Measurements from ENCODE around the gene DMTF1. TPM values are rescaled to one million over a fixed set of nuclear protein-coding genes. Genes with fewer than 3 reads are reported as not detected.
A peak's percentile ranks its signal among the peaks of the same experiment; 100 is the strongest.

Gene DMTF1
- total RNA-seq, 2 donors from 2014 or later: 25.7 to 26.9 TPM

- Histone ChIP-seq H3K36me3 (no peaks in the 10 kb centered on the region), H3K27me3 (no peaks in the 10 kb centered on the region), H3K4me3 (no peak overlapping the region), H3K27ac (no peak overlapping the region), H3K9me3 (no peaks in the 10 kb centered on the region), H3K4me1 (peaks cover 0 to 7% of the 10 kb centered on the region in 2 donors)
- DNase-seq (ENCODE audit: low spot score): no peak
- TF ChIP-seq, protein P1, sequence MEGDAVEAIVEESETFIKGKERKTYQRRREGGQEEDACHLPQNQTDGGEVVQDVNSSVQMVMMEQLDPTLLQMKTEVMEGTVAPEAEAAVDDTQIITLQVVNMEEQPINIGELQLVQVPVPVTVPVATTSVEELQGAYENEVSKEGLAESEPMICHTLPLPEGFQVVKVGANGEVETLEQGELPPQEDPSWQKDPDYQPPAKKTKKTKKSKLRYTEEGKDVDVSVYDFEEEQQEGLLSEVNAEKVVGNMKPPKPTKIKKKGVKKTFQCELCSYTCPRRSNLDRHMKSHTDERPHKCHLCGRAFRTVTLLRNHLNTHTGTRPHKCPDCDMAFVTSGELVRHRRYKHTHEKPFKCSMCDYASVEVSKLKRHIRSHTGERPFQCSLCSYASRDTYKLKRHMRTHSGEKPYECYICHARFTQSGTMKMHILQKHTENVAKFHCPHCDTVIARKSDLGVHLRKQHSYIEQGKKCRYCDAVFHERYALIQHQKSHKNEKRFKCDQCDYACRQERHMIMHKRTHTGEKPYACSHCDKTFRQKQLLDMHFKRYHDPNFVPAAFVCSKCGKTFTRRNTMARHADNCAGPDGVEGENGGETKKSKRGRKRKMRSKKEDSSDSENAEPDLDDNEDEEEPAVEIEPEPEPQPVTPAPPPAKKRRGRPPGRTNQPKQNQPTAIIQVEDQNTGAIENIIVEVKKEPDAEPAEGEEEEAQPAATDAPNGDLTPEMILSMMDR (IDR thresholded peaks at IDR 0.05): peak; percentile 32 to 73
Measured at GRCh38 chr7:87148332-87148955, 3.8 kb upstream of the DMTF1 start.

DNA sequence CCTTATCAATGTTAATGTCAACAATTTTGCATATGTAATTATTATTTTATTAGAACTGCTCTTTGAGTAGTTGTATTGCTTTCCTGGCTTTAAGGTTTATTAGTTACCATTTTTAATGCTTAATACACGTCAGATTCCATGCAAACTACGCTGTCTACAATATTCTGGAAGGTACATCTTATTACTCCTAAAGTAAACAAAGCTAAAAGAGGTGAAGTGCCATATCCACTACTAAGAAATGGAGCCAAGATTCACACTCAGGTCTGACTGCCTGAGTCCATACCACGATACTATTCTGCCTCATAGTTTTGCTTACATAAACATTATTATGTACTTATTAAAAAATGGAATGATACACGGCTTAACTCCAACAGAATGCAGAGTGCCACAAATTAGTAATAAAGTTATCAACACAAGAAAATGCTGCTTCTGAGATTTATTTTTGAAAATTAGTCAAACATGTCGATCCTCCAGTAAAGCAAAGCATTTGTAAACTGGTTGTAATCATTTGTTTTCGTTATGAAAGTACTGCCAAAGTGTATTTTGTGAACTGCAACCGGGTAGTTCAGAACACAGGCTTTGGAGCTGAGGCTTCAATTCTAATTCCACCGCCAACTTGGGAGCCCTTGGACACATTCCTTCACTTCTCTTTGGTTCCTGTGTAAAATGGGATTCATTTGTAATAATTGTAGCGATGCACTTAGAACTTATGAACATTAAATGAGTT is 1.1 kb upstream of the DMTF1 start:
- H3K27me3 ChIP-seq: no peaks in the 10 kb centered on the region
- H3K4me3 ChIP-seq: peak overlapping the region; percentile 77 to 85
- H3K4me1 ChIP-seq: peaks cover 0 to 34% of the 10 kb centered on the region in 2 donors
- DNase-seq (ENCODE audit: low spot score): no peak
- TF ChIP-seq, protein P1 (IDR thresholded peaks at IDR 0.05): no peak
- H3K27ac ChIP-seq: peak overlapping the region; percentile 98
- H3K36me3 ChIP-seq: no peaks in the 10 kb centered on the region
- H3K9me3 ChIP-seq: no peaks in the 10 kb centered on the region

- DNase-seq (ENCODE audit: low spot score): no peak
- Histone ChIP-seq H3K36me3 (no peaks in the 10 kb centered on the region), H3K27ac (peak overlapping the region; percentile 98), H3K4me3 (peak overlapping the region; percentile 77 to 85), H3K27me3 (no peaks in the 10 kb centered on the region), H3K9me3 (no peaks in the 10 kb centered on the region), H3K4me1 (peaks cover 0 to 40% of the 10 kb centered on the region in 2 donors)
- TF ChIP-seq, protein P1 (IDR thresholded peaks at IDR 0.05): no peak
Measured at GRCh38 chr7:87151729-87152111, 533 bp upstream of the DMTF1 start.

GRCh38 chr7:87152897-87153641 is 816 bp downstream of the DMTF1 start:
- H3K27me3 ChIP-seq: no peaks in the 10 kb centered on the region
- no peaks in the 10 kb centered on the region for H3K9me3 ChIP-seq
- H3K4me1 ChIP-seq: peaks cover 0 to 48% of the 10 kb centered on the region in 2 donors
- no peak for DNase-seq (ENCODE audit: low spot score)
- TF ChIP-seq, protein P1 (IDR thresholded peaks at IDR 0.05): no peak
- H3K27ac ChIP-seq: peak overlapping the region; percentile 98
- H3K36me3 ChIP-seq: no peaks in the 10 kb centered on the region
- H3K4me3 ChIP-seq: peak overlapping the region; percentile 77 to 85

DNA sequence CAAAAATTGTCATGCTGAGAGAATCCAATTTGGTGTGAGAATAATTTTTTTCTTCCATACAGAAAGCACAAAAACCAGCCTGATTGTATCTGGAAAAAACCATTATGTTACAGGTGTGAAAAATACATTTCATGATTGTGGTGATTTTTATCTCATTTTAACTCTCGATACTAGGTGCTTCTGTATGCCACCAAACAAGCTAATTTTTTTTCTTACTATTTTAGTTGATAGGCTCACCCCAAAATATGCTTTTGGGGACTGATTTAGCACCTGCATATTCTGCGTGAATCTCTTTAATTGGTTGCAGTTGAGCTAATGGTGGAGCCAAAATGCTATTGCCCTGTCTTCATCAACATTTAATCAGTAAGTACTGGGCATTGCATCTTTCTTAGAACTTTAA is 1.9 kb downstream of the DMTF1 start:
- Histone ChIP-seq H3K27ac (peak overlapping the region; percentile 98), H3K4me1 (peaks cover 0 to 48% of the 10 kb centered on the region in 2 donors), H3K27me3 (no peaks in the 10 kb centered on the region), H3K4me3 (peak overlapping the region; percentile 23 to 77), H3K9me3 (no peaks in the 10 kb centered on the region), H3K36me3 (no peaks in the 10 kb centered on the region)
- DNase-seq (ENCODE audit: low spot score): no peak
- TF ChIP-seq, protein P1 (IDR thresholded peaks at IDR 0.05): no peak

Data from right atrium auricular region (tissue), 2 donors.